Epithelial cell of proximal tubule (primary cell): ENCODE data around the gene CNIH3. TPM values are rescaled to one million over a fixed set of nuclear protein-coding genes. Genes with fewer than 3 reads are reported as not detected.

Experiments used
- DNase-seq: peaks from one replicate; pipeline ENCODE4 v3.0.0-alpha.2; 2011; ENCODE audit warnings: low read depth
- H3K4me3 ChIP-seq: 2 replicates; pipeline ENCODE4 v1.5.1; 2011; ENCODE audit warnings: low read depth, mild to moderate bottlenecking, low read length
- CTCF ChIP-seq: conservative IDR thresholded peaks from 2 replicates; pipeline ENCODE4 v1.5.1; 2012; ENCODE audit warnings: low read depth, mild to moderate bottlenecking, low read length
- total RNA-seq: library from RNA; depleted of rRNA; stranded (reverse); fragments of >200 nt; gene quantifications from 2 replicates; pipeline ENCODE4 v1.2.3, GENCODE V29; 2015

Gene CNIH3
- total RNA-seq, 1 donor from 2014 or later: 1.4 TPM

DNA sequence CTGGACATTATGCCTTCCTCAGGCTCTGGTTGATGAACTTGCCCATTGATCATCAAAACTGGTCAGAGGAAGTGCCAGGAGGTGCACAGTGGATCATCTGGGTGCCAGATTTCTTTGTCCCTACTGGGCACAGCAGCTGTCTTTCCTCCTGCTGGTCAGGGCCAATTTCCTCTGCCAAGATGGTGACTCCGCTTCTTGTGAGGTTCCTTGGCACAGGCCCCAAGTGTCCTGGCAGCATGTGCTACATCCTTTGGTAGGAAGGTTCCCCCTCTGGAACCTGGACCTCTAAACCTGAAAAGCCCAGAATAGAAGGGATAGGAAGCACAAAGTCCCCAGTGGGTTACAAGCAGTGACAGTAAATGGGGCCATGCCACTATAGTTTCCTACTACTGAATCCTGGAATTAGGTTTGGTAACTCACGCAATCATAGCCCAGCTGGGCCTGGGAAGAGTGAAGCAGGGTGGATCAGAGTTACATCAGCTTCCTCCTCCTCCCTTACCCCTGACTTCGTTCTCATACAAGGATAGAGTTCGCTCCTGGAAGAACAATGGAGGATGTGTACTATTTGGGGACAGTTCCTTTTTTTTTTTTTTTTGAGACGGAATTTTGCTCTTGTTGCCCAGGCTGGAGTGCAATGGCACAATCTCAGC is 147.1 kb downstream of the CNIH3 start:
- no peak for DNase-seq
- no peak for TF ChIP-seq CTCF
- no peak overlapping the region for H3K4me3 ChIP-seq

- no peak overlapping the region for H3K4me3 ChIP-seq
- TF ChIP-seq CTCF: no peak
These were observed 150.1 kb downstream of the CNIH3 start for GRCh38 chr1:224766266-224766665.

GRCh38 chr1:224767031-224767430 is 150.9 kb downstream of the CNIH3 start:
- DNase-seq: no peak
- no peak for TF ChIP-seq CTCF
- H3K4me3 ChIP-seq: no peak overlapping the region

More at GRCh38 chr1:224766266-224766665, 150.1 kb downstream of the CNIH3 start:
- DNase-seq: no peak

DNA sequence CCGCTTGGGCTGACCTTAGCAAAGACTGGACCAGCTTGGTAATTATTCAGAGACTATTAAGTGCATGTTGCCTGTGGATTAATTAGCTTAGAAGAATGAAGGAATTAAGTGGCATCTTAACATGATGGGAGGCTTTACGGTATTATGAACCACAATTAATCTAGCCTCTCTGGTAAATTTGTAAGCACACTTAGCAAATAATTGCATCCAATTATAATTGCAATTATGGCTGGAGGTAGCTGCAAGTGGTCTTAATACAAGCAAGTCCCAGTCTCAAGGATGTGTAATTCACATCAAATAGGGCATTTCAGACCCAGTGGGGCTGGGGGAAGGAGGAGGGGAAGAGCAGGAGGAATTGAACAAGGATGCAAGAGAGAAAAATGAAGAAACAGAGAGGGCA is 151.6 kb downstream of the CNIH3 start:
- no peak overlapping the region for H3K4me3 ChIP-seq
- no peak for TF ChIP-seq CTCF
- no peak for DNase-seq

- H3K4me3 ChIP-seq: no peak overlapping the region
- DNase-seq: no peak
- TF ChIP-seq CTCF: no peak
These were observed 152.9 kb downstream of the CNIH3 start for GRCh38 chr1:224768971-224769370.

DNA sequence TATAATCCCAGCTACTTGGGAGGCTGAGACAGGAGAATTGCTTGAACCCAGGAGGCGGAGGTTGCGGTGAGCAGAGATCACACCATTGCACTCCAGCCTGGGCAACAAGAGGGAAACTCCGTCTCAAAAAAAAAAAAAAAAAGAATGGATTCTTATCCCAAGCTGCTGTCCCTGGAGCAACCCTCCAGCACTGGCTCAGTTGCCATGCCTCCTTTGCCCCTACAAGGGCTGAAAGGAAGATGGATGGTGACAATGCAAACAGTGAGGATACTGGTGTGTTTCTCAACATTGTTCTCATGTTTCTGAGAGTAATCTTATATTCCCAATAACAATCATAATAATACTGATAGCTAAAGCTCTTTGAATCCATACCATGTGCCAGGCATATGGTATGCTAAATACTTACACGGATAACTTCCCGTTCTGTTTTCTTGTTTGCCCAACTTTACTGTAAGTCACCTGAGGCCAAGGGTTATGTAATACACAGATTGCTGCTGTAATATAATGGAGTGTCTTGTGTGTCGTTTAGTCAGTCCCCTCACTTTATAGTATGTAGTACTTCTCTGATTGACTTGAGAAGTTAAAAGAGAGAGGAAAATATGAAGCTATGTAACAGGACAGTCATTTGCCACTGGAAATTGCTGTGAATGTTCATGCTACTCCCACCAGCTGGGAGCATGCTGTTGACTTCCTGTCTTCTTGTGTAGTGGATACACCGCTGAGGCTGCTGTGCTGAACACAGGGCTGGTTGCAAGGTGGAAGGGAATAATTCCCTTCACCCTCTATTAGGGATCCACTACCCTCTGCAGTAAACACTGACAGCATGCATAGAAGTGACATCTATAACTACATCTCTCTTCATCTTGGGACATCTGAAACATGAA is 153.6 kb downstream of the CNIH3 start:
- no peak overlapping the region for H3K4me3 ChIP-seq
- TF ChIP-seq CTCF: no peak
- DNase-seq: no peak
